GM19043 (cell line): Measurements from ENCODE around the gene CMSS1.

ENCODE experiments used
- ATAC-seq: cut with Tn5 transposase; IDR thresholded peaks from one replicate; pipeline ENCODE4 v1.9.1; 2021; ENCODE audit warnings: low read depth; ENCODE audit not compliant: unreplicated experiment

Gene CMSS1

DNA sequence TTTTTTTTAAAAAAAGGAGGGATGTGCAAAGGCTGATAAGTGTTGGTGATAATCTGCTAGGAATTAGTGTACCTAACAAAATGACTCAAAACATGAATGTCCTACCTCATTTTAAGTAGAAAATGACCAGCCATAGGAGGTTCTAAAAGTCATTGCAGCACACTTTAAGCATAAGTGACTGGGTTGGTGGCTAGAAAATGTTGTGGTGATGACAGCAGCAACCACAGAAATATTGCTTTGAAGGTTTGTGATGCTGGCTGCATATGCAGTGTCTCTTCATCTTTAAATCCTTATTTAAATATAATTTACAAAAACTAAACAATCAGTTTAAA lies 55.2 kb downstream of the CMSS1 start:
- ATAC-seq, result peak; percentile 39

DNA sequence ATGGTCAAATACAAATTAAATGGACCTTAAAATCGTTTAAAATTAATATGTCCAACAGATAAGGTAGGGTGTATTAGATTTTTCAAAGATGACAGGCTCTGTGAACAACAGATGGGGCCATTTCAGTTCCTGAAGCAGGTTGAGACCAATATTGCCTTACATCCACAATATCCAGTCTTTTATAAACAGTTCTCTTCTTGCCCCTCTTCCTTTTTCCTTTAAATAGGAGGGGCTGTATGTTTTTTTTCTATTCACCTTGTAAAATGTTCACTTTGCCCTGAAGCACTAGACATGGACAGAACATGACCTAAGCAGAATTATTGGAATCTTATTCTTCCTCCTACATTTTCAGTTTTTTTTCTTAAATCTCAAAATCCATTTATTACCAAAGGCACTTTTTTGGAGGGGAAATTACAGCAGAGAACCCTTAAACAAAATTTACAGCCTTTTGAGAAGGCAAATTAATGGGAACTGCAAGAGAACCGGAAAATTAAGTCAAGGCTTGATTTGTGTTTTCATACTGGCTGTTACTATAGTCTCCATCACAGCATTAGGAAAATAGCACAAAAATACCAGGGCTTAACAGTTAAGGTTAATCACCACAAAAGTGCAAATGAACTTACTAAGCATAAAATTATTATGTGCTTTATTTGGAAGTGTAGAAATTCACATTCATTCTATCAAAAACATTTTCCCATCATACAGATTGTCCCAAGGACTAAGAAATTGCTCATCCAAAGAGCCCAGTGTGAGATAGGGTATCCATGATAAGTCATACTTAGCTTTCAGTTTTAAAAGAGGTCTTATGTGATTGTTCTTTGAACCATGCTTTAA lies 55.8 kb downstream of the CMSS1 start:
- no peak for ATAC-seq

DNA sequence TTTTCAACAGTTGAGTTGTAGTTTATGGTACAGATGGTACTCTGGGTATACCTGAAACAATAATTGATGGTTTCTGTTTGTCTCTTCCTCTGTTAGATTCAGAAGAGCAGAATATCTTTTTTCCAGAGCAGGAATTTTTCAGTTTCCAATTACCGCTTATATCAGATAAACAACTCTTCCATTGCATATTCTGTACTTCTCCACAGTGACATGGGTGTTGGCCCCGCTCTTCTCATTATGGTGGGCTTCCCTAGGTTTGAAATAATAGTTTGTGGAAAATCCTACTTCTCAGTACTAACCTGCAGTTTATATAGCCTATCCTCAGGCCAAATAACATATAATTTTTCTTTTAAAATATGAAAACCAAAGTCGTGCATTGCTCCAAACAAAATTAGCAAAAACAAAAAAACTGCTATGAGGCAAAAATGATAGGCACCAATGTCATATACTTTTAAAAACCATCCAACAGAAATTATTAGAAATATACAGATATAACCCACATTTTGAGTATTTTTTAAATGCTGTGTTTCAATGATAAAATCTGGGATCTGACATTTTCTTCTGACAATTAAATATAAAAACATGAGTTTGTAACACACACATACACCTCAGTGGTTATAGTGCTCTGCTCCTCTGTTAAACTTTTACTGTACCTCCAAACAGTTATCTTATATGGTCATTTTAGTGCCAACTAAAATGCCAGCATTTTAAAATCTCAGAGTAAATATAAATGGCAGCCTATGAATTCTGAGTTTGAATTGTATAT lies 56.8 kb downstream of the CMSS1 start:
- ATAC-seq, result no peak

DNA sequence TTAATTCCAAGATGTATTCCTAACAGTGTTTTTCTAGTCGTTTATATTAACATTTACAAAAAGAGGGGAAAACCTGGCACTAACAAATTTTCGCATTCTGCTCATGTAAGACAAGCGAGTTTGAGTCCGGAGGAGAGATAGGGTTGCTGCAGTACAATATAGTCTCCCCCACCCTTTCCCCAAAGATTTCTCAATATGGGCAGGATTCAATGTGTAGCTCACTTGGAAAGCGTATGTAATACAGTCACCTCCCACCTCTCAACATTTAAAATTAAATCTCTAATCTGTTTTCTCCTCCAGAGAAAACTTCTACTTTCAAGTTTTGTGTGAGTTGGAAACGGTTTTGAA lies 57.9 kb downstream of the CMSS1 start:
- ATAC-seq, result no peak

DNA sequence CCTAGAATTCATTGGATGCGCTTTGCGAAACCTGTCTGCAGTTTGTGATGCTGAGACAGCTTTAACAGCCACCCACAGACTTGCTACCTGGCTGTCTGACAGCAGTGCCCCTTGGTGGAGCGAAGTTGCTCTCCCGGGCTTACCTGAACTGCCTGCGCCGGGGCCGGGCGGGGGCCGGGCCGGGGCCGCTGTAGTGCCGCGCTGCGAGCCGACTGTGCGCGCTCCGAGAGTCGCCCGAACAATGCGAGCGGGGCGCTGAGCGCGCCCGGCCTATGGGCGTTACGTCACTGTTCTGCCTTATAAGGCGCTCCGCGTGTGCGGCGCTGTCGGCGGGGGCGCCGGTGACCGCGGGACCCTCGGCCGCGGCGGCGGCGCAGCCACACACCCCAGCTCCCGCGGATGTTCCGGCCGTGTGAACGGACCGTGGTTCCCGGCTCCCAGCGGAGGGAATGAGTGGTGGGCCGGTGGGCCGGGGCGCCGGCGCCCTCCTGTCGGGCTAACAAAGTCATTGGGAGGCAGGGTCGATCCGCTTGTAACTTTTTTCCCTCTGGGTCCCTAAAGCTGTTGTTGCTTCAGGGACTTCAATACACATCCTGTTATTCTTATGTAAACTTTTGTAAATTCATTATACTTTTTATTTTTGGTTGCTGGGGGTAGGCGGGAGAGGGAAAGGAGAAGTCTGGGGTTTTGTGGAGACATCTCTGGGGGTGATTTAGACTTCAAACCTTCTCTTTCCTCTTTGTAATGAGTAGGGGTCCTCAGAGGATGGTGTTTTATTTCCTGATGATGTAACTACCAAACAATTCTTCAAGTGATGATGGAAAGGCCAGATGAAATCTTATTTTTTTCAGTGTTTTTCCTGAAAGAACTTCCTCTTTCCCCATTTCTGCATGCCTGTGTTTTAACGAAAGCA lies 58.5 kb downstream of the CMSS1 start:
- peak; percentile 84 for ATAC-seq

DNA sequence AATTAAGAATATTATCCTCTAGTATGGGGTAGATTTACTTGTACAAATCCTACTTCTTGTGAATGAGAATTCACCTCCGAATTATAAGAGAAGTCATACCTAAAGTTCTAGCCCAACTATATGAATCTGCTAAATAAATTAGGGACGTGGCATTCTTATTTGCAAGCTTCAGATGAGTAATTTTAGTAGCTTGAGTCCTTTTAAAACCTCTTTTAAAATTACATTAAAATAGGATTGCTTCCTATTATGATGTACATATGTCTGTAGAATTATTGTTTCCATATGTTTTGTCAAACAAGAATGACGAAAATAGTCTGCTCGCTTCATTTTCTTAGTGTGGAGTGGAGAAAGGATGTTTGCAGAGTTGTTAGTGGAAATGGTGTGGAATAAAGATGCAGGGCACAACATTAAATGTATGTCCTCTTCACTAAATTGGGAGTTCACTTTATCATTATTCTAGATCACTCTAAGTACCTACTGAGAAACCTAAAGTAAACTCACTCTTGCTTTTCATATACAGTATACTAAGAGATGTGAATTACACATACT lies 59.4 kb downstream of the CMSS1 start:
- no peak for ATAC-seq

DNA sequence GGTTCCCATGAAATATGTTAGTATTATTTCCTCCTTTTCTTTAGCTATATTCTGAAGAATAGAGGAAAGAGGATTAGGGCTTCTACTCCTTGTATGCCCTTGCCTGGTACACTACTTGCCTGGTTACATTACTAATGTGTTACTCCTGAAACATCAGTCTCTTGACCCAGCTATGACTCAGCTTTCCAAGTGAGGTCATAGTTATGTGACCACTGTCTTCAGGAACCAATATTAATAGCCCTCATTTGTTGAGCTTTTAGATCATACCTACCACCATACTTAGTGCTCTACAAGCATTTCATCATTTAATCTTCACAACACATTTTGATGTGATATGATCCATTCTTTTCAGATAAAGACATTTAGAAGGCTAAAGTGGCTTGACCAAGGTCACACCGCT lies 60.3 kb downstream of the CMSS1 start:
- ATAC-seq, result no peak

DNA sequence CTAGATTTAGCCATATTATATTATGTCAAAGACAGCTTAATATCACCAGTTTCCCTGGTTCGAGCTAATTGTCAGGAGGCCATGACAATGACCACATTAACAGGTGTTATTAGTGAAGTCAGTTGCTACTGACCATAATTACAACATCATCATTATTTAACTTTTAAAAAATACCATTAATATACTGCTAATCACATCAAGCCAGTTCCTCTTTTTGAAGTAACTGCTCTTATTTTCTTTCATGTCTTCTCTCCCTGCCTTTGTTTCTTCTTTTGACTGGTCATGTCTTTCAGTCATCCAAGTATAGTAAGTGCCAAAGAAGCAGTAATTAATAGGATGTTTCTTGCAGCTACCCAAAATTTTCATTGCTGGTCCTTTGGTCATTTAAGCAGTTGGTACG lies 61.6 kb downstream of the CMSS1 start:
- ATAC-seq, result no peak

DNA sequence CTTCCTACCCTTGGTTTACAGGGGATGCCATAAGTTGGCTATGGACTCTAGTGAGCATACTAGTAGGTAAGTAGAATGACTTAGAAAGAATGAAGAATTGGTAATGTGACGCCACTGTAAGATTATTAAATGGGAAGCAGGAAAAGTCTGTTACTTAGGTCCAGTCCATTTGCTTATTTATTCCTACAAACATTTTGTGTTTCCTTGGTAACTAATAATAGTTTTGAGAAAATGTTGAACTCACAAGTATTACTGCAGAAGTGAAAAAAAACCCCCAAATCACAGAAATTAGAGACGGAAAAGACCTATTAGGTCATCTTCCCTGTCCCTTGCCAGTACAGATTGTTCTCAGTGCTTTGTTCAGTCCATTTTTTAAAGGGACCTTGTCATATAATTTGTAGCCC lies 63.5 kb downstream of the CMSS1 start:
- no peak for ATAC-seq

DNA sequence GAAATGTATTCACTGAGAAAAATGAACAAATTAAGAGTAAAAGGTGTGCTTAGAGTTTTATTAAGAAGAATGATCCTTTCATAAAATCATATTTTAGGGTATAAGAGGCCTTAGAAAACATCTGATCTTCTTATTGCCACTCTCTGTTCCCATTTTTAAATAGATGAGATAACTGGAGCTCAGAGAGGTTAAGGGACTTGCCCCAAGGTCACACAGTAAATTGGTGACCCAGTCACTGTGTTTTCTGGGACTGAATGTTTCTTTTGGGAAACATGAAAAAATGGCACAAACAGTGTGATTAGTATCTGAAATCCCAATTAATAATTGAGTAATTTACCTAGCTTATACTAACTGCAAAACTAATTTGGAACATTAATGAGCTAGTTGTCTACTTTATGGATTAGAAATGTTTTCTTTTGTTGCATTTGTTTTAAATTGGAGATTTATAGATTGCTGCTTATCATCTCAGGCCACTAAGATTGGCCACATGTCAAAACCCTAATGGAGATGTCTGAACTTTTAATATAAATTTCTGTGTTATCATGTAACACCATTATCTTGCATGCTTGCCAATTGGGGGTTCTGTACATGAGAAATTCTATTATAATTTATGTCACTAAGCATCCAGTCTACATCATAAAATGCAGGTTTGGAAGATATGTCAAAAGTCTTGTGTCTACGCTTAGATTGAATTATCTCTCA lies 64.9 kb downstream of the CMSS1 start:
- ATAC-seq, result no peak

DNA sequence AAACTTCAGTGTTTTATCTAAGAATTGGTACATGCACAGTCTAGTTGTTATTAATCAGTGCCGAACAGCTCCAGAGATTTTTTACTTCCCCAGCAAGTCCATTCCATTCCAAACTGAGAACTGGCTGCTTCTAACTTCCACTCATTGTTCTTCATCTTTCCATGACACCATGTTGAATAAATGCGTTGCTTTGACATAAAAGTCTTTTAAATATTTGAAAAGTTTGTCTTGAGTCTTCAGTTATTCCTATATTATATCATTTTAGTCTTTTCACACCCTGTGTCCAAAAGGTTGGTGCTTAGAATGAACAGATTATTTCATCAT lies 65.4 kb downstream of the CMSS1 start:
- no peak for ATAC-seq

DNA sequence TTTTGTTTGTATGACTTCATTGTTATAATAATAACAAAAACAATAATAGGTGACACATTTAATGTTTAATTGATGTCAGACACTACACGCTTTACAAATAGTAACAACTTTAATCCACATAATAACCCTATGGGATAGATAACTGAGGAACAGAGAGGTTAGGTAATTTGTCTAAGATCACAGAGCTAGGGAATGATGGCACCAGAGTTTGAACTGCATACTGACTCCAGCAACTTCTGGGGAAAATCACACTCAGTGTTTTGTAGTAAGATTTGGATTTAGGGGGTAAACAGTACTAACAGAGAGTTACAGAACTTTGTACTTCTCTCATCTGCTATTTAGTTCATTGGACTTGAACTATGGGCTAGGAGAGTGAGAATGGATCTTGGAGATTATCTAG lies 66.0 kb downstream of the CMSS1 start:
- no peak for ATAC-seq

DNA sequence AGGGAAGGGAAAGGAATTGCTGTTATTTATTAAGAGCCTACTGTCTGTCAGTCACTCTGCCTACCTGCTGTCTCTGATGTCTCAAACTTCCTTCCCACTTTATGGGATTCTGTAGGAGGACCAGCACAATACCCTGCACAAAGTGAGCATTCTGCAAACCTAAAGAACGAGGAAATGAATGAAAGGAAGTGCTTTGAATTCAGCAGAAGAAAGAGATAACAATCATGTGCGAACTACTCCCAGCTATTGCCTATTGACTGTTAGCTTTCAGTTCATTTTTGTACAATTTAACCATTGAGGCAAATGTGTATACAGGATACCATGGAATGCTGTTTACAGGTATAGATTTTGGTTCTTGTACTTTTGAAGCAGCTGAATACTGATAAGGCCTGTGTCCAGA lies 66.8 kb downstream of the CMSS1 start:
- ATAC-seq, result no peak

DNA sequence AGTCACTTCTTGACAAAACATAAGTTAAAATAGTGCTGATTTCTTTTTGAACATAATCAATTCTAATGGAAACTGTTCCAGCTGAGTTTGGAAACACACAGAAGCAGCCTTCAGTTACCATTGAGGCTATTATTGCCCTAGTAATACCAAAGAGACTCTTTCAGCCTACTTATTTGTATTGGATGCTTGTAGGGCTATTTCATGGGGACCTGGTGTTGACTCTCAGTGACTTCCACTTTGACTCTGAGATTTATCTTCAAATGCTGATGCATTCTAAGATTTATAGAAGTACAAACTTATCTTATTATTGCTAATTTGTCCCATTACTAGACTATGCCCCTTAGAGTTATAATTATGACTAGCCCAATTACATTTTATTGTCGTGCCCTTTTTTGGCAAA lies 67.4 kb downstream of the CMSS1 start:
- ATAC-seq, result no peak

DNA sequence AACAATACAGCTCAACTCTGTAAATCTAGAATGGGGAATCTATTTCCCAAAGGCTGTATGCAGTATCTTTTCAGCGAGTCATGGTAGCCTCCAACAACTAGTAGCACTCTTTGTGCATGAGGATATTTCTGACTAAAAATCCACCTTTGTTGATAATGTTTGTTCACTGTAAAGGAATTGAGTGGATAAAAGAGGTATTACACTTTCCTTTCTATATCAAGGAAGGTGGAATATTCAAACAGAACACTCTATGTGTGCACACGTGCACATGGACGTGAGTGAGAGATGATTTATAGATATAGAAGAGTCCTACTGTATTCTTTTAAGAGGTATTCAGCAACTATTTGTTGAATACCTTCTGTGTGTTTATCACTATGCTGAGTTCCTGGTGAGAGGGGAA lies 68.2 kb downstream of the CMSS1 start:
- no peak for ATAC-seq

DNA sequence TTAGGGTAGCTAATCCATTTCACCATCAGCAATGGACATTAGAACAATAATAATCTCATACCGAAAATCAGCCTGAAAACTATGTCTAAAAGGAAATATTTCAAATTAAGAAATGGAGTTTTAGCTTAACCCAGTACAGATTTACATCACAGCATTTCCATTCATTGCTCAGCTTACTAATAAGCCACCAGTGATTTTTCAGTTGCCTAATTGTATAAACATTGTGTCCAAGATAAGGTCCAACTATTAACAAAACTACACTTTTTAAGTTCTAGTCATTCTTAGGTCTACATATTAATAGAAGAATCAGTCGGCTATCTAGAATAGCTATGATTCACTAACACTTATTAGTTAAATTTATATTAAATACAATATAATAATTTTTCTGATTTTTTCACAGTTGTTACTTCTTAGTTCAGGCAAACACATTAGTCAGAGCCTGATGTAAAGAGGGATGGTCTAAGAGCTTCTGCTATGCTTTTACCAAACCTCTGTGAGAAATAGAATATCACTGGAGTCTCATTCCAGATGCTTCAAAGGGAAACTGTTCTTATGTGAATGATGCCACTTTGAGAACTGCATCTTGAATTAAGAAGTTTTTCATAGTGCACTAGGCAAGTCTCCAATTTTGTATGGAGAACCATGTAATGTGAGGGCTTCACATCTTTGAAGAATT lies 74.1 kb downstream of the CMSS1 start:
- ATAC-seq, result no peak

DNA sequence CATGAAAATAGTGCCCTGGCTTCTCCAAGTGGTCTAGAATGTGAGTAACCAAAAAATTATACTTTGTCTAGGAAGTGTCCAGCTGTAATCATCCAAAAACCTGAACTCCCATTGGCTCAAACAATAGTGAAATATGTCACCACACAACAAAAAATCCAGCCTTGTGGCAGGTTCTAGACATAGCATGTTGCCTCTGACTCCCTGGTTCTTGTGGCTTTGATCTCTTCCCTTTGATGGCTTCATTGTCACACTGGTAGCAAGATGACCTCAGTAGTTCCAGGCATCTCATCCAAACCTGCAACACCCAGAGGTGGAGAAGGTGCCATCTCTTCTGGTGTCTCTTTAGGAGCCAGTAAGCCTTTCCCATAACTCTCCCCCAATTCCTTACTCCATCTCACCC lies 74.7 kb downstream of the CMSS1 start:
- ATAC-seq, result no peak

DNA sequence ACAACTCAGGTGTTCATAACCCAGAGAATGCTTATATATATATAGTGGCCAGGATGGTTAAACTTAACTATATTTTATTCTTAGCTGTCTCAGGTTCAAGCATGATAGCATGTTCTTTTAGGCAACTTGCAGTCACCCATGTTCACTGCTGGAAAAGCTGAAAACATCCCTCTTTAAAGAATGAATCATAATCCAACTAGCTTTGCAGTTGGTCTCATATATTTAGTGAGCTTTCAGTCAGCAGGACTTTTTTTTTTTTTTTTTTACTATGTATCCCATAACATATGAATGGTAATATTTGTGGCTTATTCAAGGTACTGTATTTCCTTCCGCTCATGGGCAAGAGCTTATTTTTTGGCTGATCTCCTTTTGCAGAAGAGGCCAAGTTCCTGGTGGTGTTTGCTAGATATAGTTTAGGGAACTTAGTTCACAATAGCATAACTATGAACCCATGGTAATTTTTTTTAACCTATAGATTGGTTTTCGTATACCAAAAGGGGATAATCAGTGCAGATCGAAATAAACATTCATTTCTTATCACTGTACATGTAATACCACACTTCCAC lies 77.6 kb downstream of the CMSS1 start:
- ATAC-seq, result no peak

DNA sequence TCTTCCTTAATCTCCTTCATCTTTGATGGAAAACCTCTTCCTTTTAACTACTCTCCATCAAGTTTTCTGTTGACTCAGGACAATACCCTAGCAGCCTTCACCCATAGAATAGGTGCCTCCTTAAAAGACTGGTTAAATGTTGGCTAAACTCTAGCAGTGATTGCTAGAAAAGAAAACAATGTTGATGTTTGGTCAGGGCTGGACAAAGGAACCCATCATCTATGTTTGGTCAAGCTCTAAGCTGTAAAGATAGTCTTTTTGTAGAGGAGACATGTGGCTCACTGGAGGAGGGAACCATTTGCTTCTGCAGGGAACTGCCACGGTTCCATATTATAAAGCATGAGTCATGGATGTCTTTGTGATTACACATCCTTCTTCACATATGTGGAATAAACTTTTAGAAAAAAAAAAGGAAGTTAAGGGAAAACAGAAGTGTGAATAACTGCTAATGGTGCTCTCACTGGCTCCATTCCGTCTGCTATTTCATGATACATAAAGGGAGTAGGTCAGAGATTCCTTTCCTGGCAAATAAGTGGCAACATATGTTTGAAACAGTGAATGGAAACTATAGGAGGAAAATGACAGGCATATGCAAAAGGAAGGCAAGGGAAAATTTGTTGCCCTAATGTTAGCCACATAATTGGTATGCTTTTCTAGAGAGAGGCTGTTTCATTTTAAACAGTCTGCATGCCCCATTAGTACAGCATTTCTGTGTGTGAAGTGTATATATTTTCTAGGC lies 78.2 kb downstream of the CMSS1 start:
- no peak for ATAC-seq
